HG02588 (cell line): ENCODE results near the gene ZNF532.

ENCODE experiments used
- ATAC-seq: cut with Tn5 transposase; IDR thresholded peaks from one replicate; pipeline ENCODE4 v1.9.1; 2021; ENCODE audit warnings: mild to moderate bottlenecking, moderate library complexity; ENCODE audit not compliant: unreplicated experiment

ZNF532 gene

GRCh38 chr18:58941426-58942099 lies 76.9 kb downstream of the ZNF532 start:
- no peak for ATAC-seq

- ATAC-seq = no peak
These were observed 79.2 kb downstream of the ZNF532 start for GRCh38 chr18:58943896-58944295.

- ATAC-seq = no peak
These were observed 82.6 kb downstream of the ZNF532 start for GRCh38 chr18:58947136-58947732.

GRCh38 chr18:58949031-58949430 lies 84.4 kb downstream of the ZNF532 start:
- no peak for ATAC-seq

- no peak for ATAC-seq
These were observed 87.5 kb downstream of the ZNF532 start for GRCh38 chr18:58951986-58952702.

- no peak for ATAC-seq
These were observed 88.2 kb downstream of the ZNF532 start for GRCh38 chr18:58952858-58953257.

- no peak for ATAC-seq
These were observed 89.0 kb downstream of the ZNF532 start for GRCh38 chr18:58953627-58954026.

- no peak for ATAC-seq
These were observed 90.3 kb downstream of the ZNF532 start for GRCh38 chr18:58955001-58955400.

GRCh38 chr18:58955738-58956137 lies 91.1 kb downstream of the ZNF532 start:
- no peak for ATAC-seq

GRCh38 chr18:58958628-58959027 lies 94.0 kb downstream of the ZNF532 start:
- no peak for ATAC-seq

GRCh38 chr18:58960508-58960907 lies 95.8 kb downstream of the ZNF532 start:
- no peak for ATAC-seq

- no peak for ATAC-seq
These were observed 96.5 kb downstream of the ZNF532 start for GRCh38 chr18:58960946-58961722.

GRCh38 chr18:58962336-58962735 lies 97.7 kb downstream of the ZNF532 start:
- ATAC-seq = no peak

- ATAC-seq = no peak
These were observed 100.8 kb downstream of the ZNF532 start for GRCh38 chr18:58965291-58966004.

- ATAC-seq = no peak
These were observed 101.5 kb downstream of the ZNF532 start for GRCh38 chr18:58966005-58966677.

- no peak for ATAC-seq
These were observed 102.0 kb downstream of the ZNF532 start for GRCh38 chr18:58966704-58967103.

- no peak for ATAC-seq
These were observed 103.1 kb downstream of the ZNF532 start for GRCh38 chr18:58967751-58968254.

- peak; percentile 85 for ATAC-seq
These were observed 106.5 kb downstream of the ZNF532 start for GRCh38 chr18:58970943-58971790.

GRCh38 chr18:58975296-58975695 lies 110.6 kb downstream of the ZNF532 start:
- no peak for ATAC-seq
